GM12891 (cell line): ENCODE measurements around the gene ARHGAP15. TPM values are rescaled to one million over a fixed set of nuclear protein-coding genes. Genes with fewer than 3 reads are reported as not detected.
"Not testable (repeated sequence)": the region's sequence is repeated elsewhere in the genome, so short reads cannot be mapped to it uniquely, and the experiment has no call there.

Source experiments
- DNase-seq: peaks from one replicate; pipeline ENCODE4 v3.0.0; 2011; ENCODE audit warnings: low spot score; ENCODE audit not compliant: insufficient read length
- FAIRE-seq: peaks from 2 replicates; lab custom pipeline; 2011; peaks lifted over from hg19 to GRCh38; lab: Jason Lieb, UNC
- PAX5 ChIP-seq: IDR thresholded peaks from 2 replicates; pipeline ENCODE4 v1.6.1; 2011; ENCODE audit warnings: low read length, moderate library complexity, mild to moderate bottlenecking; ENCODE audit not compliant: insufficient read depth, severe bottlenecking
- POLR2A ChIP-seq: IDR thresholded peaks from 2 replicates; pipeline ENCODE4 v1.6.1; 2011; ENCODE audit warnings: low read depth, low read length, control low read depth
- POLR2AphosphoS5 ChIP-seq: IDR thresholded peaks from 2 replicates; pipeline ENCODE4 v1.6.1; 2011; ENCODE audit warnings: low read depth, low read length, control low read depth
- POU2F2 ChIP-seq: IDR thresholded peaks from 2 replicates; pipeline ENCODE4 v1.6.1; 2011; ENCODE audit warnings: low read depth, mild to moderate bottlenecking, control low read depth, low read length, moderate library complexity
- SPI1 ChIP-seq: IDR thresholded peaks from 2 replicates; pipeline ENCODE4 v1.6.1; 2011; ENCODE audit warnings: low read depth, low read length, control low read depth
- TAF1 ChIP-seq: IDR thresholded peaks from 2 replicates; pipeline ENCODE4 v1.6.1; 2011; ENCODE audit warnings: low read depth, low read length, control low read depth
- polyA plus RNA-seq: library from polyadenylated mRNA; unstranded; fragments of >200 nt; gene quantifications from one replicate; pipeline ENCODE4 v1.2.1, GENCODE V29; 2012; ENCODE audit warnings: low read depth, missing spikeins, inconsistent platforms; ENCODE audit not compliant: missing spikeins

ARHGAP15 gene
- polyA plus RNA-seq = 56.8 TPM

DNA sequence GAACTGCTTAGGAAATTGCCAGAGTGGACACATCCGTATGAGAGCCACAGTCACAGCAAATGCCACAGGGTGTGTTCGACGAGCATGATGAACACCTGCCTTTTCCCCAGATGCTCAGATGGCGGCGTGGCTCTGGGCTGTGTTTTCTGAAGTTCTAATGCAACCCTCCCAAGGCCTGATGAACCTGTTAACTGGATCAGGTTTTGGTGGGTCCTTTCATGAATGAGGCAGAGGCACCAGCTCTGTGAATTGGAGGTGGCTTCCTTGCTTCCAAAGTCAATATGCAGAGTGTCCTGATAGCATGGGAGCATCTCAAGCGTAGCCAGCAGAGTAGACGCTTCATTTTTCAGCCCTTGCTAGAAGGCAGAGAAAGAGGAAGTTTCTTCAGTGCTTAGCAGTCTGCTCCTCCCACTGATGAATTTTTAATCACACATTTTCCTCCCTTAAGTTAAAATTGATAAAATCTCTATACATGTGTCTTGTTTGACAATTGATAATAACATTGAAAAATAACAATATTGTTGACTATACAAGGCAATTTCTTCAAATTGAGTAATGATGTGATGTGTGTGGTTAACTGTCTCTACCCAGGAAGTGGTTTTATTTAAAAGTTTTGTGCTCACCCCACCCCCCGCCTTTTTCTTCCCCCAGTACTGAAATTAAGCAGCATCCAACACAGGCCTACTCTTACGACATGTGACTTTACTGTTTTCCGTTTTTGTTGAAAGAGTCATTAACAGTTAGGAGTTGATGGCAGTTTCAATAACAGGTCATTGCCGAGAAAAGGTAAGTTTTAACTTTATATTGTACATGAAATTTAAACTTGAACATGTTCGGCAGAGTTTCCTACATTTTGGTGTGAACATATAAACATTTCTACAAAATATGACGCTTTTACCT lies at the start of gene ARHGAP15:
Gene ARHGAP15 (plus strand): TSS at position 739 of the 900 bp plus-strand sequence.
- FAIRE-seq (peak; percentile 93), DNase-seq (peak; percentile 26)
- TF ChIP-seq POU2F2 = peak; percentile 60; the same call in 1 of the 2 replicates
- peak; percentile 82 for TF ChIP-seq POLR2A
- peak; percentile 28; the same call in 1 of the 2 replicates for TF ChIP-seq SPI1
- TF ChIP-seq POLR2AphosphoS5 = peak; percentile 72
- peak; percentile 44 for TF ChIP-seq PAX5
- peak; percentile 74 for TF ChIP-seq TAF1

DNA sequence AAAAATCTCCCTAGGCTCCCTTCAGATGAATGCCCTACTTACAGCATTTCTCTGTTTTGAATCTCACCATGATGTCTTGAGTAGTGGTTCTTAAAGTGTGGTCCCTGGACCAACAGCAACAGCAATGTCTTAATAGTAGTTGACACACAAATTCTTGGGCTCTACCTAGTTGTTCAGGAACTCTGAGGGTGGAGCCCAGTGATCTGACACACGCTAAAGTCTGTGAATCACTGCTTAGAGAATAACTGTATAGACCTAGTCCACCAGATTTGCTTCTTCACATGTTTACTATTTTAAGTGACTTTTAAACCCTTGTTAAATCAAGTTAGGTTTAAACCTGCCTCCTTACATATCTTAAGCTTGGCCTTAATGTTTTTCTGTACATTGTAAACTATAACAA lies 47.6 kb upstream of the ARHGAP15 start:
- FAIRE-seq (peak; percentile 28), DNase-seq (no peak)
- TF ChIP-seq POLR2AphosphoS5 (no peak), SPI1 (no peak), TAF1 (no peak), POLR2A (no peak), PAX5 (no peak), POU2F2 (no peak)

DNA sequence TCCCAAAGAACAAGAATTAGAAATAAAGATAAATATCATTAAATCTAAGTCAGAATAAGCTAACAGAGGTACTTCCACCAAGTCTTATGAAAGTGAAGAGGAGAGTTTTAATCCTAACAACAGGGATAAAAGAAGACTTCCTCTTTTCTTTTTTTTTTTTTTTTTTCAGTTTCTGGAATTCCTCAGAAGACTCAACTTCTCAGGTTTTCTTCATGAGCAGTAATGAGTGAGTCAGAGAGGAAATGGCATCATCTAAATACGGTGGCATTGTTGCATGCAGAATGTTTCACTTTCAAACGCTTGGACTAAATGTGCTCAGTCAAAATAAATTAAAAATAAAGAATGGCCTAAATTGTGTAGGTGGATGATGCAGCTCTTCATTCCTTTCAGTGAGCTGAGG lies 45.6 kb upstream of the ARHGAP15 start:
- no peak for TF ChIP-seq PAX5
- TF ChIP-seq POU2F2 = no peak
- no peak for TF ChIP-seq POLR2AphosphoS5
- FAIRE-seq (no peak), DNase-seq (no peak)

DNA sequence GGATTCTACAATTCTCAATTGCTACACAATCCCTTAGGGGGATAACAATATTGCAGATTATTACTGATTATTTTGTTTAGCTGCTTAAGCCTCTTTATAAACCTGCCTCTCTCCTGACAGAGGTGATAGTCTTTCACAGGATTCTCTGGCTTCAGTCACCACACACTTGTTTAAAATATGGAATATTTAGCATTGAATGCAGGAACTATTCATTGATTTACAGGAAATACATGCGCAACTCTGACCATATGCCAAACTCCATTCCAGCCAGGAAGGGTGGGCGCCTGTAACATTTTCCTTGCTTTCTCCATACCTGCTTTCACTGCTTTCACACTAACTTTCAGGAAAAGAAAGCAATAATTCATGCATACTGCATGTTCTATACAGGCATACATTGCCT lies 44.8 kb upstream of the ARHGAP15 start:
- no peak for TF ChIP-seq TAF1
- TF ChIP-seq POLR2AphosphoS5 = no peak
- TF ChIP-seq POLR2A = no peak
- no peak for TF ChIP-seq PAX5
- FAIRE-seq (no peak), DNase-seq (no peak)

DNA sequence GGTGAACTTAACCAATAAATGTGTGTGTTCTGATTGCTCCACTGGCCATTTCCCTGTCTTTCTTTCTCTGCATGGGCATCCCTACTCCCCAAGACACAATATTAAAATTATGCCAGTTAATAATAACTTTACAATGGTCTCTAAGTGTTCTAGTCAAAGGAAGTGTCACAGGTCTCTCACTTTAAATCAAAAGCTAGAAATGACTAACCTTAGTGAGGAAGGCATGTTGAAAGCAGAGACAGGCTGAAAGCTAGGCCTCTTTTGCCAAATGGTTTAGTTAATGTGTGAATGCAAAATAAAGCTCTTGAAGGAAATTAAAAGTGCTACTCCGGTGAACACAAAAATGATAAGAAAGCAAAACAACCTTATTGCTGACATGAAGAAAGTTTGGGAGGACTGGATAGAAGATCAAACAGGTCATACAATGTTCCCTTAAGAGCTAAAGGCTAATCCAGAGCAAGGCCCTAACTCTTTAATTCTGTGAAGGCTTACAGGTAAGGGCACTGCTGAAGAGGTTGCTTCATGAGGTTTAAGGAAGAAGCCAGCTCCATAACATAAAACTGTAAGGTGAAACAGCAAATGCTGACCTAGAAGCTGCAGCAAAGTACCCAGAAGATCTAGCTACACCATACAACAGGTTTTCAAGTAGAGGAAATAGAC lies 44.0 kb upstream of the ARHGAP15 start:
- DNase-seq (no peak), FAIRE-seq (no peak)
- TF ChIP-seq POLR2AphosphoS5 (no peak), PAX5 (no peak), POLR2A (no peak), TAF1 (no peak), POU2F2 (no peak), SPI1 (no peak)

DNA sequence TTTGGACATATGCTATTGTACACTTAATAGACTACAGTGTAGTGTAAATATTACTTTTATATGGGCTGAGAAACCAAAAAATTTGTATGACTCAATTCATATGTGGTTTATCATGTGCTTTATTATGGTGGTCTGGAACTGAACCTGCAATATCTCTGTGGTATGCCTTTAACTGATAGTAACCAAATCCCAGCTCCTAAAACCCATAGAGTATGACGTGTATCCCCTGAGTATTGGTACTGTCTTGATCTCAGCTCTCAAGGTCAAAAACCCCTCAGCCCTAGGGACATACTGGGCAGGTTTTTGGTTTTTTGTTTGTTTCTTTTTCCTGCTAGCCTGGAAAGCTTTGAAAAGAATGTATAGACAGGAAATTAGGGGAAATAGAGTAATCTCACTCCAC lies 42.2 kb upstream of the ARHGAP15 start:
- TF ChIP-seq POU2F2 = no peak
- no peak for TF ChIP-seq PAX5
- no peak for TF ChIP-seq TAF1
- no peak for TF ChIP-seq SPI1
- TF ChIP-seq POLR2AphosphoS5 = no peak
- no peak for TF ChIP-seq POLR2A
- DNase-seq (no peak), FAIRE-seq (no peak)

DNA sequence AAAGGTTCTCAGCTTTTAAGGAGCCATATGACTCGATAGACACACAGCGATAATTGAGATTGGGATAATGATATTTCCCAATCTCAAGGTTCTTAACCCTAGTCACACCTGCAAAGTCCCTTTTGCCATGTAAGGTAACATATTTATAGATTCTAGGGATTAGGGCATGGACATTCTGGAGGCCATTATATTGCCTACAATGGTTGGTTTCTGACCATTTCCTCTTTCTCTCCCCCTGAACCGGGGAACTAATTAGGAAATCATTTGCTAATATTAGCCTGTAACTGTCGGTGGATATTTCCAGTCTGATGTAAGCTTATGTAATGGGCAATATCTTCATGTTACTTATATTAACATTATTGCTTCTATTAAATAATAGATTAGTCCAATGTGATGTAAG lies 40.8 kb upstream of the ARHGAP15 start:
- DNase-seq (no peak), FAIRE-seq (no peak)
- no peak for TF ChIP-seq POLR2A
- TF ChIP-seq POLR2AphosphoS5 = no peak

DNA sequence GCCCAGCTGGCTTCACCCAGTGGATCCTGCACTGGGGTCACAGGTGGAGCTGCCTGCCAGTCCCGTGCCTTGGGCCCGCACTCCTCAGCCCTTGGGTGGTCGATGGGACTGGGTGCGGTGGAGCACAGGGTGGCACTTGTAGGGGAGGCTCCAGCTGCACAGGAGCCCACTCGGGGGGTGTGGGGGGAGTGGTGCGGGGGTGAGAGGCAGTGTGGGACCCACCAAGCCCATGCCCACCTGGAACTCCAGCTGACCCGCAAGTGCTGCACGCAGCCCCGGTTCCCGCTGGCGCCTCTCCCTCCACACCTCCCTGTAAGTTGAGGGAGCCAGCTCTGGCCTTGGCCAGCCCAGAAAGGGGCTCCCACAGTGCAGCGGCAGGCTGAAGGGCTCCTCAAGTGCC lies 39.7 kb upstream of the ARHGAP15 start:
- DNase-seq, FAIRE-seq: not testable (repeated sequence)

DNA sequence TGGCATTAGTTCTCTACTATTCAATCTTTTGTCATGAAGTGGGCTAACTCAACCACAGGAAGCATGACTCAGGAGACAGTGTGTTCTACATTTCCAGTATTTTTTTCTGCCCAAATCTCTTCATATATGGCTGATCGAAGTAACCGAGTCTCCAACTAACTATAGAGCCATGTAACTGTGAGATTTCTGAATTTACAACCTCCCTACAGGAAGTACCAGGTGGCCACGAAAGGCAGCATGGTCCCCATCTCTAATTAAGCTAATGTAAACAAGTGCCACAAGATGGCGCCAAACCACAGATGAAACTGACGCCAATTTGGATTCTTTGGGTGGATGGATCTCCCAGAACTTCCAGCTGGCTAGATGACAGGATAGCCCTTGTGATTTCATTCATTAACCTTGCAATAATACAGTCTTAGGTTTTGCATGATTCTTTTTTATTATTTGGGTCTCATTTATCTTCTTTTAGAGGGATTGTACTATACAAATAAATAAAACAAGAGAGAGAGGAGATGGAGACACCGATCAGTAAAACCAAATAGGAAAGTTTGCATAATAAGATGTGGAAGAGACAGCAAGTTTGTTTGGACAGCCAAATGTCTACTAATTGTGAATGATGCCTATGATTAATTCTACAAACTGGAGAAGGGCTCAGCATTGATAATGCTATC lies 18.3 kb upstream of the ARHGAP15 start:
- FAIRE-seq = peak; percentile 90

More for the DNA sequence above, 18.3 kb upstream of the ARHGAP15 start:
- TF ChIP-seq TAF1 (no peak), POU2F2 (peak; percentile 52; the same call in 1 of the 2 replicates)
- DNase-seq = no peak
